HG02970 (cell line): ENCODE results near the gene SCAF4.
"Not testable (repeated sequence)": the region's sequence is repeated elsewhere in the genome, so short reads cannot be mapped to it uniquely, and the experiment has no call there.

Source experiments
- ATAC-seq: cut with Tn5 transposase; IDR thresholded peaks from one replicate; pipeline ENCODE4 v1.9.1; 2021; ENCODE audit warnings: mild to moderate bottlenecking, moderate library complexity, moderate number of reproducible peaks; ENCODE audit not compliant: unreplicated experiment, low FRiP score

The SCAF4 gene

DNA sequence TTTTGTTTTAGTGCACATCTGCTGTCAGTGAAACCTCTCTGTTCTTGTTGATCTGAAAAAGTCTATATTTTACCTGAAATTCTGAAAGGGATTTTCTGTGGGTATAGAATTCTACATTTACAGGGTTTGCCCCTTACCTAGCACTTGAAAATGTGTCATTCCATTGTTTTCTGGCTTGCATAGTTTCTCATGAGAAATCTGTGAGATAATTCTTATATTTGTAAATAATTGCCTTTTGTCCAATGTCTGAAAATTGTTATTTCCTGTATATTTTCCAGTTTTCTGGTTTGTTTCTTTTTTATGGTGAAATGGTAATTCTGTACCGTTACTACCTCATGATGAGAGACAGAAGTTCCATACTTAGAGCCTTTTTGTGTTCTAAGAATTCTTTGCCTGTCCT is 11.8 kb upstream of the SCAF4 start:
- ATAC-seq = no peak

DNA sequence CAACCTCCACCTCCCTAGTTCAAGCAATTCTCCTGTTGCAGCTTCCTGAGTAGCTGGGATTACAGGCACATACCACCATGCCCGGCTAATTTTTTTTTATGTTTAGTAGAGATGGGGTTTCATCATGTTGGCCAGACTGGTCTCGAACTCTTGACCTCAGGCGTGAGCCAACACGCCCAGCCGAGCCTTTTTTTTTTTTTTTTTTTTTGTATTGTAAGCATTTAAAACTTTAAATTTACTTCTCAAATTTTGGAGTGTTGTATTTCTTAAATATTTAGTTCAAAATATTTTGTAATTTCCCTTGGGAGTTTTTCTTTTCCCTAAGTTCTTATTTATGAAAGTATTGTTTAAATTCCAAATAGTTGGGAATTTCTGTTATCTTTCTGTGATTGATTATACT is 9.2 kb upstream of the SCAF4 start:
- ATAC-seq = no peak

DNA sequence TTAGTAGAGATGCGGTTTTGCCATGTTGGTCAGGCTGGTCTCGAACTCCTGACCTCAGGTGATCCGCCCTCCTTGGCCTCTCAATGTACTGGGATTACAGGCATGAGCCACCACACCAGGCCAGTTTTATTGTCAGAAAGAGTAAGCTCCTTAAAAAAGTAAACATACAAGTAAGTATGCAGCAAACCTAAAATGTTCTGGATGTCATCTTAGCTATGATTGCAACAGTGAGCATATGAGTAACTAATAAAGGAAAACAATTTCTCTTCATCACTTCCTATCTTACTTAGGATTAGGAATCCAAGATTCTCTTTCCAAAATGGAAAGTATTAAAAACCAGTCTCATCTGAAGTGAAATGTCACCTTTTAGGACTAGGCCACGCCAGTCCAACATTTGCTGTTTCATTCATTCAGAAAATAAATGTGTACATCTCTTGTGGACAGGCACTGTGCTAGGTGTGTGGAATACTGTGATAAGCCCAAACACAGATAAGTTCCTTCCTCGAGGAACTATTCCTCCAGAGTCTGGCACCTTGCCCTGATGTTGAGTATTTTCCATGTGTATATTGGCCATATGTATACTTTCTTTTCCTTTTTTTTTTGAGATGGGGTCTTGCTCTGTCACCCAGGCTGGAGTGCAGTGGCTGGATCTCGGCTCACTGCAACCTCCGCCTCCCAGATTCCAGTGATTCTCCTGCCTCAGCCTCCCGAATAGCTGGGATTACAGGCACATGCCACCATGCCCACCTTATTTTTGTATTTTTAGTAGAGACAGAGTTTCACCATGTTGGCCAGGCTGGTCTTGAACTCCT is 5.9 kb upstream of the SCAF4 start:
- ATAC-seq = not testable (repeated sequence)

DNA sequence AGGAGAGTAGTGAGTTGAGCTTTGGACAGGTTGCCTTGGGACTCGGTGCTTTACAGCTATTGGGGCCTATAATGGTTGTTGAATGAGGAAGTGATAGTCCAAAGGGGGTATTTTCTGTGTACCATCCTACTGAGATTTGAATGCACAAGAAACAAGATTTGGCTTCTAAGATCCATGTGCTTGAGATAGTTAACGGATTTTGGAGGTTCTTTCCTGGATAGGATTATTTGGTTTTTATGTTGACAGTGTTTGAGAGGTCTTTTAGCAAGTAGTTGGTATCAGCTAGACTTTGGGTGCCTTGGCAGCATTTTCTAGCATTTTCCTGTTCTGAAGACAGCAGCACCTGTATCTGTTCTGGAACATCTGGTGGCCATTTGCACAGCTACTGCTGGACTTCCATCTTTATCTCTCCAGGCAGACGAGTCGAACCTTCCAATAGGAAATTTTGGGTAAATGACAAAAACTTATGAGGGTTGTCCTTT is 3.6 kb upstream of the SCAF4 start:
- no peak for ATAC-seq

DNA sequence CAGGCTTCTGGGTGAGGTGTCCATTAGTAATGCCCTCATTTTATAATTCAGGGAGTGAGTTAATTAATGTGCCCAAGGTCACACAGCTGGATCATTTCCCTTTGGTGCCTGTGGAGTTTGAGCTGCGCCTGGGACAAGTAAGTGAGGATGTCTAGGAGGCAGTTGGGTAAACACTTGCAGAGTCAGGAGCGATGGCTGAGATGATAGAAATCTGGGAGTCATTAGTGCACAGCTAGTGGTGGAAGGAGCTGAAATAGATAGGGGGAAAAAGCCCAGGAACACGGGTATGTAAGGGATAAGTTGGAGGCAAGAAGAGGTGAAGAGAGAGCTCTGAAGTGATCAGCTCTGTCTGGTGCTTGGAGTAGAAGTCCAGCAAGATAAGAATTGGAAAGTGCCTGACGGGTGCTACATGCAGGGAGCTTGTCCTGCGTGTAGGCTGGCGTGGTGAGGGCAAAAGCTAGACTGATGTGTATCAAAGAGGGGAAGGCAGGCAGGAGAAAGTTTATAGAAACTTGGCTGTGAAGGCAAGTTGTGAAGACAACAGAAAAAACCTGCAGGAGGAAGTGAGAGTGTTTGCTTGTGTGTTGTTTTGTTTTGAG is 1.7 kb upstream of the SCAF4 start:
- no peak for ATAC-seq

DNA sequence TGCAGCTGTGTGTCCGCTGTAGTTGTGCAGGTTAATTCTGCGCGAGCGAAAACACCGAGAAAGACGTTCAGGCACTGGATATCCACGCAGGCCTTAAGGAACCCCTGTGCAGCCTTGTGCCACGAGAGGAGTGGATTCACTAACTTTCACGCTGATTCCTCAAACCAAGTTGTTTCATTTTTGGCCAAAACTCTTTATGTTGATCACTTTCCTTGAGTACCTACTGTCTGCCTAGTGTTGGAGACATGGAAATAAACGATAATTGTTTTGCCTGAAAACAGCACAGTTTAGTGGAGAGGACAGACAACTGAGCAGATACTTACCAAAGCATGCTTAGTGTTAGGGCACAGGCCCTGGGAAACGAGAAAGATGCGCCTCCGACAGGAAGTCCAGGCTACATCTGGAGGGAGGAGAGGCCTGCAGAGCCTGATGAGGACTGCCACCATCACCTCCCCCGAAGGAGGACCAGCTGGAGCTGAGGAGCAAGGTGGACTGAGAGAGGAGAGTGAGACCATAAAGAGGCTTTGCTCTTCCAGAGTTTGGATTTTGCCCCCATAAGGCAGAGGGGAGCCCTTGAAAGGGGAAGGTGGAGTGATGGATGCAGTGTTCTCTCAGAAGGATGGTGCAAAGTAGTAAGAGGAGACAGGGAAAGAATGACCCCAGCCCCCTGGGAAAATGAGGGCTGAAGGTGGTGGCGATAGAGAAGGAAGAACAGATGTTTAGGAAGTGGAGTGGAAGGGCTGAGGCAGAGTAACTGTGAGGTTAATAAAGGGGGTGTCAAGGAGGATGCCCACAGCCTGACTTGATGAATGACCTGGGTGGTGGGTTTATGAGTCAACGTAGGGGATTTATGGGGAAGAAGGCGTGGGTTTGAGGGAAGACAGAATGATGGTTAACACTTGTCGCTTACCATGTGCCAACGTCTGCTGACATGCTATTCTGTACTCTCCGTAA is 956 bp upstream of the SCAF4 start:
- ATAC-seq = no peak

DNA sequence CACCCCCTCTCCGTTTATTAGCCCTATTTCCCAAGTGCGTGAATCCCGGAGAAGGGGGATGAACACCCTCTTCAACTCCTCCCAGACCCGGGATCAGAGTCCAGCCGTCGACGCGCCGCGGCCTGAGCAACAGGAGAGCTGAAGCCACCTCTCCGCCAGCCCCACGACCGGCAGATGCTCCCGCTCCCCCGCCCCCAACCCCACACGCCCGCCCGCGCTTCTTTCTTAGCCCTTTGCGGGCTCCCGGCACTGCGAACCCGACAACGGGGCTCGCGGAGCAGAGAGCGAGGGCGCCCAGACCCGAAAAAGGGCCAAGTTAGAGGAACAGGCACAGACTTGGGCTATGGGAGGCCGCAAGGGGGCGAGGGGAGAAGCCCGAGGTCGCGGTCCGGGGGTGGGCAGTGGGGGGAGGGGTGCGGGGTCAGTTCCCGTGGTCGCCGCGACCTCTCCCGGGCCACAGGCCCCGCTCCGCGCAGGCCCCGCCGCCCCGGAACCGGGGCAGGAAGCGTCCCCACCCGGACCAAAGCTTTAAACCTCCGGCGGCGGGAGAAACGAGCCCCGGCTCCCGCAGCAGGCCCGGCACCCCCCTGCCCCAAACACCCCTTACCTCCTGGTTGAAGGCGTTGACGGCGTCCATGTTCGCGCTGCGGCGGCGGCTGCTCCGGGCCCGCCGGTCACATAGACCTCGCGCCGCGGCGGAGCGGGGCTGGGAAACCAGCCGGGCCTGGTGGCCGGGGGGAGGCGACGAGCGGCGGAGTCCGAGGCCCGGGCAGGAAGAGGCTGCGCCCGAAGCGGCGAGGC is 662 bp downstream of the SCAF4 start:
- peak; percentile 23 for ATAC-seq

DNA sequence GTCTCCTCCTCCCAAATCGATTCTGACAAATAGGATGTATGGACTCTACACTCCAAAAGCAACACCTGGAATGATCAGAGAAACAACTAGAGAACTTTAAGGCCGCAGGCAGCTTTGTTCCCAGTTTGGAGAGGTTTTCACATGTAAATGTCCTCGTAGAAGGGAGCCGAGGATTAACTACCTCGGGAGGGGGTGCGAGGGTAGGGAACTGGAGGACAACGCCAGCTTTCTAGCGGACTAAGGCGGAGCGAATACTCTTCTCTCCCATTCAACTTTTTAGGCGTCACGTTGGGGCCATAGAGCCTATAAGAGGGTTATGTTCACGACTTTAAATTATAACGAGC is 1.2 kb downstream of the SCAF4 start:
- no peak for ATAC-seq

DNA sequence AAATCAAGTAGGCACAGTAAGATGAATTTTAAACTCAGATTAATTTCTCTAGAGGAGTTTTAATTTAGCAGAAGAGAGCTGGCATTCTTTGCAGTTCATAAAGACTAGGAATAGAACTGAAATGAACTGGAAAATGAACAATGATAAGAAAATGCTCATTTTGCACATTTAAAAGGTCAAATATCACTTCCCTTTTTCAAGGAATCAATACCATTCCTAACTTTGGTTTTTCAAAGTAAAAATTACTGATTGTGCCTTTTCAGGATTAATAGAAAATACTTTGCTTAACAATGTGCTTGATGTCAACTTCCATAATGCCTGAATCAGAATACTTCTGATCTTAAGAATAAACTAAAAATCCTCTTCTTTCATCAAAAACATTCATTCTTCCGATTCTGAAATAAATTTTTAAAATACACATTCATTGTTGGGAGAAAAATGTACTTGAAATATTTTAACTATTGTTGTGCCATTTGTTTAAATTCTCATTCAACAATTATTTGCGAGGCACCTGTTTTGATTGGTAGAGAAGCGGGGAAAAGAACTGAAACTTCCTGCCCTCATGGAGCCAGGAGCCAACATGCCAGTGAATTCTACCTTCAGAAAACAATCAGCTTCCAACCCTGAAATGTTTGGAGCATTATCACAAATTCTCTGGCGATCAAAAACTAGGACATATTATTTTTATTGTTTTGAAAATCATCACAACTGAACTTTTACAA is 2.1 kb downstream of the SCAF4 start:
- no peak for ATAC-seq

DNA sequence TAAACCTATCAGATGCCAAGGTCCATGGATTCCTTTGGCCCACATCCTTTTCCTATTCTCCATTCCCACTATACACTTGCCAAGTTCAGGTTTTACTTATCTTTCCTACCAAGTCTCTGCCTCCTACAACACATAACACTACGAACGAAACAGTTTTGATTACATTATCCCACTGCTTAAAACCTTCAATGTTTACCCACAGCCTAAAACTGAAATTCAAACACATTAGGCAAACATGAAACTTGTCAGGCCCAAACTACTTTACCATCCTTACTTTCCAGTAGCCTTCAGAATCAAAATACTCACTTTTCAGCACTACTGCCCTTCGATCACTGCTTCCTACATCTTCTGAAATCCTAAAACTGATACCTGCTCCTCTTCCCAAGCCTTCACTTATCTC is 3.0 kb downstream of the SCAF4 start:
- ATAC-seq = no peak

DNA sequence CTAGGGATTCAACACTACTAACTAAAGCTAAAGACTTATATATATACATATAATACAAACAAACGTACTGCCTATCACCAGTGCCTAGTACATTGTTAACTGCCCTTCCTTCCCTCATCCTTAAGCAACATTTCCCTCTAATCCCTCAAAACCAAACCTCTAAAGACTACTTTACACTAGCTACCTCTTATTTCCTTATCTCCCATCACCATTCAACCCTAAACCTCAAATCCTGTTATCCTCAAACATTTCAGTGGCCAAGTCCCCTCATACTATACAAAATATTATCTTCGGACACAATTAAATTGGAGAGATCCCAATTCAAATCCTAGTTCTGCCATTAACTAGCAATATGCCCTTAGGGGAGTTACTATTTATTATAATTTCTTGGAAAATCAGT is 3.7 kb downstream of the SCAF4 start:
- ATAC-seq = no peak

DNA sequence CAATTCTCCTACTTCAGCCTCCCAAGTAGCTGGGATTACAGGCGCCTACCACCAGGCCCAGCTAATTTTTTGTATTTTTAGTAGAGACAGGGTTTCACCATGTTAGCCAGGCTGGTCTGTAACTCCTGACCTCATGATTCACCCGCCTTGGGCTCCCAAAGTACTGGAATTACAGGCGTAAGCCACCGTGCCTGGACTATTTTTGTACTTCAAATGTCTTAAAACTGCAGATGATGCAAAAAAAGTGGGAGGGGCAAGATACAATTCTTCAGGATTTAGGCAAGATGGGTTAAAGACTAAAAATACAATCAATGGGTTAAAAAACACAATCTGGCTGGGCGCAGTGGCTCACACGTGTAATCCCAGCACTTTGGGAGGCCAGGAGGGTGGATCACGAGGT is 4.7 kb downstream of the SCAF4 start:
- no peak for ATAC-seq

DNA sequence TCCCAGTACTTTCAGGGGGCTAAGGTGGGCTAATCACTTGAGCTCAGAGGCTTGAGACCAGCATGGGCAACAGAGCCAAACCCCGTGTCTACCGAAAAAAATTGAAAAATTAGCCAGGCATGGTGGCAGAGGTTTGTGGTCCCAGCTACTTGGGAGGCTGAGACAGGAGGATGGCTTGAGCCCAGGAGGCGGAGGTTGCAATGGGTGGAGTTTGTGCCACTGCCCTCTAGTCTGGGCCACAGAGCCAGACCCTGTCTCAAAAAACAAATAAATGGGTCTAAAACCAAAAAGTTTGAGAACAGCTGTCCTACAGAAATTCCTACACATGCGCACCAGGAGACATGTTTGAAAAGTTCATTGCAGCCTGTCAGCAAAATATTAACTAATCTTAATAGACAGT is 5.5 kb downstream of the SCAF4 start:
- no peak for ATAC-seq

DNA sequence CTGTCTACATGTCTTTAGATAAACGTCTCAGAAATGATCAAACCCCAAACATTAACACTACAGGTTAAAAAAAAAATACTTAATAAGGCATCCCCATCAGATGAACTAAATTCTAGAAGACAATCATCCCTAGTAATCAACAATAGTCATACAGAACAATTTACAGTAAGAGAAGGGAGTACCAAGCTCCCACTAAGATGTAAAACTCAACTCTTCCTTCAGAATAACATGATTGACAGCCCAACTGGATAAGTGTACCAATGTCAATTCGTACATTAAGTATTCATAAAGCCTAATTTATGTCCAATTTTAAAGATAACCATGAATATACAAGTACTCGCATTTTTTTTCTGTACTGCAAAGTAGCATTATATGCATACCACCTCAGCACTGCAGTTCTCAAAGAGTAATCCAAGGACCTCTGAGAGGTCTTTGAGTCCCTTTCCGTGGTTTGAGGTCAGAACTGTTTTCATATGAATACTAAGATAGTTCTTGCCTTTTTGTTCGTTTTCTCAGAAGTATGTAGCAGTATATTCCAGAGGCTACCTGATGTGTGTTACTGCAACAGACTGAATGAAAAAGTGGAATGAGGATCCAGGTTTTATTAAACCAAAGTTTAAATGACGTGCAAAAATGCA is 6.6 kb downstream of the SCAF4 start:
- ATAC-seq = no peak

DNA sequence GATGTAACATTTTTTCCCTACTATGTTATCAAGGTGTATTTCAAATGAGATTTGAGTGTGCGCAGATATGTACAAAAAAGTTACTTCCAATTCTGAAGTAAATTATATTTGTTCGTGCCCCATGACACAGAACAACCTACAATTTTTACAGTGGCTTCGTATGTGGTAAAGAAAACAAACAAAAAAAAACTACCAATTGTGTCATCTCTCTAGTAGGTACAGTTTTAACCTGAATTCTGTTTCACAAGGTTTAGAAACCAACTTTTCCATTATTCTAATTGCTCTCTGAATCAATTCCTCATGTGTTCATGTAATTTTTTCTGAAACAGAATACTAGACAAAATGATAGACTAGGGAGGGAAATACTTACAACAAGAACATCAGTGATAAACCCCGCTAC is 7.4 kb downstream of the SCAF4 start:
- no peak for ATAC-seq

DNA sequence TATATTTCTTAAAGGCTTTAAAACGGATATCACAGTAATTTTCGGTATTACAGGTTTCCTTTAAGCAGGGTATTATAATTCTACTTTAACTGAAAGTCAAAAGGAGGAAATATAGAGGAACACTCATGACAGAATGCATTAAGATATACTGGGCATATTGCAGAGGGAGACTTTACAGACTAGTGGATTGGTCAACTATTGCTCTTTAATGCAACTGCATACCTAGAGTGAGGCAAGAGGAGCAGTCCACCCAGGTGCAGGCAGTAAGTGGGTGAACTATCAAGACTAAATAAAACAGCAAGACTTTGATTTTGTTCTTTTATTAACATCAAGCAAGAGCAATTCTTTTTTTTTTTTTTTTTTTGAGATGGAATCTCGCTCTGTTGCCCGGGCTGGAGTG is 10.5 kb downstream of the SCAF4 start:
- ATAC-seq = no peak

DNA sequence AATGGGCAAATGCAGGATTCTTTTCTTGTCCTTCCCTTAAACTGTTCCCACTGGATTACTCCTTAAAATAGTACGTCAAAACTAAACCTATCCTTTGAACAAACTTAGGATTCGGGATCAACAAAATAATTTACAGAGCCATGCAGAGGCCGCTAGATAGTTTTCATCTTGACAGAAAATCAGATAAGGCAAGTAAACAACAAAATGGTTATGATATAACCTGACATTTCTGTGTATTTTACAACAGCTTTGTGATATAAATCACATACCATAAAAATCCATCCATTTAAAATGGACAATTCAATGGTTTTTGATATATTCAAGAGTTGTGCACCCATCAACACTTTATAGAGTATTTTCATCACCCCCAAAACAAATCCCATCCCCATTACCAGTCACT is 11.2 kb downstream of the SCAF4 start:
- ATAC-seq = no peak

DNA sequence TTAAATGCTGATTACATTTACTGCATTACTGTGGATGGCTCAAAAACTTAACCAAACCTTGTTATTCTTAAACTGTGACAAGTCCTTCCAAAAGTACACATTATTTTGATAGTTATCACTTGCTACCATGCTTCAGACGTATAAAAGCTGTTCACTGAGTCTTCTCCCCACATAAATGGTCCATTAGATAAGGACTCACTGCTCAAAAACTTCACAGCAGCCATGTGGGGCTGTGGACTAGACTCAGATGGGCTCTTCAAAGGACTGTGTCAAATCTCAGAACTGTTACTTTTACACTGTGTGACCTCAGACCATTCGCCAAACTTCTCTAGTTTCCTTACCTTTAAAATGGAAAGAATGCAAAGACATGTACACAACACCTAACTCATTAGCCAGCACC is 11.6 kb downstream of the SCAF4 start:
- ATAC-seq = no peak

DNA sequence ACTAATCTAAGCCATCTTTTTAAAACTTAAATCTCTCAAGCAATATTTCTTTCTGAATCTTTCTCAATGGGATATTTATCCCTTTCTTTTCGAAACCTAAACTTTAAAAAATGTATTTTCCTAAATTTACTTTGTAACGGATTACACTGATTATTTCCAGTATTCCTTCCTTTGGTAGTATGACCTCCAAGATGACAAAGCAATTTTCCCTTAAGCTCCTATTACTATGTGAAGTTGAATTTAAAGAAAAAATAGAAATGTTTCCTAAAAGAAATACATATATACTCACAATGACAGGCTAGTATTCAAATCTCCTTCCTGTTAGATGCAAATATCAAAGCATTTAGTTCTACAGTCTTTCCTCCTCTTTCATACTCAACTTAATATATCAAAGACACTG is 15.8 kb downstream of the SCAF4 start:
- no peak for ATAC-seq
